GM20431 (cell line): ENCODE measurements around the gene COL19A1.

Source experiments
- in situ Hi-C: fragments of 300-500 bp; cut with MseI, MboI; formaldehyde crosslinking; loops from one replicate; pipeline ENCODE4 v1.15.0; 2020; ENCODE audit warnings: low sequenced_read_pairs; ENCODE audit not compliant: unreplicated experiment

The COL19A1 gene

DNA sequence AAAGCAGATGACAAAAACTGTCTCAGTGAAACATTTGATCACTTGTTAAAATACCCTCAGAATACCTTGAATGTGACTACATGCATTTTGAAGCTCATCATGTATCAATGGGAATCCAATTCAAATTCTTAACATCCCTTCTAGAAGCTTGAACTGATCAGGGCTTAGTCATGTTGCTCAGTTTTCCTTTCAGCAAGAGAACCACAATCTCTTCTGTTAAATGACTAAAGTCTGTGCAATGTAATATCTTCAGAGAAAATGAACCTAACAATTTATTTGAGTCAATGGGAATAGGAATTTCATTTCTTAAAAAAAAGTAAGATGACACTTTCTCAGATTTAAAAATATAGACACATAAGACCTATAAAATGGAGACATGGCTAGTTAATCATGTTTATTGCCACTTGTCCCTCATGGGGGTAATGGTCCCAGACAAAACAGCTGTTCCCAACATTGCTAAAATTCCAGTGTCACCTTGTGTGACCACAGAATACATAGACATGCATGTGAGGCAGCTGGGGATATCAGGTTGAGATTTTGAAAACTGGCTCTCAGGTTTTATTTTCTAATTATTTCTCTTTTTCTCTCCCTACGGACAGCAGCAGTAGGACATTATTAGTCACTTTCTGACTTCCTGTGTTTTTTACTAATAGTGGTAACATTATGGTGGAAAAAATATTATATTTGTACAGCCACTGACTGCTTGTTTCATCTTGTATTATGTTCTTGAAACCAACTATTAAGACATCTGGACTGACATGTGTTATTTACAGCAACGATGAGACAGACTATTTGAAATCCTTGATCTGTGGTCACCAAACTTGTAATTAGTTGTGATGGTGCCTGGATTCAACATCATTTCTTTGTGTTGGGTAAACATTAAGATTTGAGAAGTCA lies 244.0 kb downstream of the COL19A1 start:
- in situ Hi-C loops = loop anchor here (25.0 kb wide), 1 partner anchor 273 kb away; no protein-coding TSS in a partner anchor

- in situ Hi-C loops = loop anchor here (25.0 kb wide), 1 partner anchor 274 kb away; no protein-coding TSS in a partner anchor
Measured at GRCh38 chr6:70111737-70112136, 245.4 kb downstream of the COL19A1 start.

- in situ Hi-C loops = loop anchor here (25.0 kb wide), 1 partner anchor 275 kb away; no protein-coding TSS in a partner anchor
Measured at GRCh38 chr6:70112716-70113115, 246.4 kb downstream of the COL19A1 start.

- in situ Hi-C loops = loop anchor here (25.0 kb wide), 1 partner anchor 276 kb away; no protein-coding TSS in a partner anchor
Measured at GRCh38 chr6:70113171-70113570, 246.8 kb downstream of the COL19A1 start.

- in situ Hi-C loops = loop anchor here (25.0 kb wide), 1 partner anchor 281 kb away; no protein-coding TSS in a partner anchor
Measured at GRCh38 chr6:70118670-70119069, 252.3 kb downstream of the COL19A1 start.

DNA sequence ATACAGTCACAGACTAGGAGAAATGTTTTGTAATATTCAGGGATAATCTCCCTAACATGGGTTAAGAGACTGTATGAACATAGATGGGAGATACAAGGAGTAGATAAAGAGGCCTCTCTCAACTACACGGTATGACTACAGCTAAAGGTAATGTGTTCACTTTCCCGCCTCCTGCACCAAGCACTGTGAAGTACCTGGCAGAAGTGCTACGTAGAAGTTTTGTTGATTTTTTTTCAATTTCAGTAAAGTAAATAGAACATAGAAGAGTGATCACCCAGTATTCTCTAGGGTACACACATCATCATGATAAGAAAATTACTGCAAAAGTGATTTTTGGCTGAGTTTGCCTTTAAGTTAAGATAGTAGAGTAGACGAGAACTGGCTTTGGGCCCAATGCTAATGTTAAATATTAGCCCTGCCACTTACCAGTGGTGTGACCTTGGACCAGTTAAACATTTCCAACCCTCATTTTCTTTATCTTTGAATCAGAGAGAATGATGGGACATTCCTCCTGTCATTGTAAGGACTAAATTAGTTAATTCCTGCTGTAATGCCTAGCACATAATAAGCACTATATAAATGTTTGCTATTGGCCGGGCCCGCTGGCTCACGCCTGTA lies 253.0 kb downstream of the COL19A1 start:
- in situ Hi-C loops = loop anchor here (25.0 kb wide), 1 partner anchor 282 kb away; no protein-coding TSS in a partner anchor

DNA sequence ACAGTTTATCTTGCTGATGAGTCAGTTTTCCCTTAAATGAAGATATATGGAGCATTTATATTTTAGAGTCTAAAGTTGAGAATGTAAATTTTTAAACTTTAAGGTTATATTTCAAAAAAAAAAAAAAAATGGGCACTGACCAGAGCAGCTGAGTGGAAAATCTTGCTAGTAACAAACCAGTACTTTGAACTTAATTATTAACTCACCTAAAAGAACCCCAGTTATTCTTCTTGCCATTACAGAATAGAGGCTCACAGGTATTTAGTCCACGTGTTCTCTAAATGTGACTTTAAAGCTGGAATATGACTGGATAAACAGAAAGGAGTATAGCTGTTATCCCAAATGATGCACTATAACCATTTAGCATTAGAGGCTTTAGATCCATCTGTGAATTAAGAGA lies 258.1 kb downstream of the COL19A1 start:
- in situ Hi-C loops = loop anchor here (25.0 kb wide), 1 partner anchor 287 kb away; no protein-coding TSS in a partner anchor

GRCh38 chr6:70124882-70125545 lies 258.7 kb downstream of the COL19A1 start:
- in situ Hi-C loops = loop anchor here (25.0 kb wide), 1 partner anchor 288 kb away; no protein-coding TSS in a partner anchor

- in situ Hi-C loops = no loop called here
Measured at GRCh38 chr6:70125602-70126001, 259.2 kb downstream of the COL19A1 start.

- in situ Hi-C loops = no loop called here
Measured at GRCh38 chr6:70129341-70129740, 263.0 kb downstream of the COL19A1 start.

GRCh38 chr6:70130865-70131264 lies 264.5 kb downstream of the COL19A1 start:
- in situ Hi-C loops = no loop called here

DNA sequence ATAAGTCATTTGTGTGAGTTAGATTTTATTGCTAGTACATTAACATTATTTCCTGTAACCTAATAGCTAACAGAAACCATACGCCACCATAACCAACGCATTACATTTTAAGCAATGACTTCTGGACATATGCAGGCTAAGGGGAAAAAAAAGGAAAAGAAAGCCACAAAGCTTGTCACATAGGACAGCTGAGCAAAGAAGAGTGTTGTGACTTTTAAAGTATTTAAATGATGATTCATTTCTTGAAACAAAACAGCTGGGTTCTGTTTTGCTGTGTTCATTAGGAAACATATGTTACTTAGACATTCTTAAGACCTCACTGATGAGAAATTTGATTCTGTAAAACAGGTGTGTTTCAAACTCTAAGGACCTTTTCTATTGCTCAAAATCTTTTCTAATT lies 265.2 kb downstream of the COL19A1 start:
- in situ Hi-C loops = no loop called here

- in situ Hi-C loops = no loop called here
Measured at GRCh38 chr6:70133246-70133645, 266.9 kb downstream of the COL19A1 start.

- in situ Hi-C loops = no loop called here
Measured at GRCh38 chr6:70134542-70134941, 268.2 kb downstream of the COL19A1 start.

GRCh38 chr6:70135219-70136160 lies 269.1 kb downstream of the COL19A1 start:
- in situ Hi-C loops = no loop called here

GRCh38 chr6:70136996-70137395 lies 270.6 kb downstream of the COL19A1 start:
- in situ Hi-C loops = no loop called here

DNA sequence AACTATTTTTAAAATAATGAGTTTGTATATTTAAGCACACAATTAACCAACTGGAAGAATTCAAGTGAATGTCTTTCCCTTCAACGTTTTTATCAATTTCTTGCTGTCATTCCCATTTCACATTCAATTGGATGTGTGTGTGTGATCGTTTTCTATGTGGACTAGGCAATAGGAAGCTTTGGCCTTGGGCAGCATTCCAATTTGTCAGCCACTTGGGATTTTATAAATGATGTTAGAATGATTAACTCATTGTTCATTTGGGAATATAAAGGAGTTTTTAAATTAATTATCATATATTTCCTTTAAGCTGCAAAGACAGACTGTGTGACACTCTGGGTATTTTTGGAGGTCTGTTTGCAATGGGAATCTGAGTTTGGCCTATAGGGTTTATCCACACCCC lies 274.1 kb downstream of the COL19A1 start:
- in situ Hi-C loops = no loop called here

DNA sequence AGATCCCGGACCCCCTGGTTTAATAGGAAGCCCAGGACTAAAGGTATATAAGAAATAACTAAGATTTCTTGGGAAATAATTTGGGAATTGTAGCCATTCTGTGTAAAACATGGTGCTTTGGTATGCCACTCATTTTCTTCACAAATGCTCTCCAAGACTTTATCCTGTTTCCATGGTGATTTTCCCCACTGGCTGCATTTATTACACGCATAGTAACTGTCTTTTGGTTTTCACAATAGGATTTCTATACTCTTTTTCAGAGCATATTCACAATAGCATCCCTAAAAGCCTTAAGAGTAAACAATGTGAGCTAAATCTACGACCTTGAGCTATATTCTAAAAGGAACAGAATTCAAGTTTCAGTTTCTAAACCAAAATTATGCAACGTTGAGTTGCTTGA lies 275.7 kb downstream of the COL19A1 start:
- in situ Hi-C loops = no loop called here

GRCh38 chr6:70145178-70145577 lies 278.8 kb downstream of the COL19A1 start:
- in situ Hi-C loops = no loop called here
